Measurements from ENCODE around the gene RBMS3.

Gene RBMS3

GRCh38 chr3:29275309-29275708, 5.6 kb upstream of the RBMS3 start:
- in situ Hi-C loops (cut with MboI; ENCODE audit: low sequenced_read_pairs) = no loop called here

GRCh38 chr3:29277249-29277648, 3.6 kb upstream of the RBMS3 start:
- in situ Hi-C loops (cut with MboI; ENCODE audit: low sequenced_read_pairs) = no loop called here

- in situ Hi-C loops (cut with MboI; ENCODE audit: low sequenced_read_pairs) = no loop called here
Measured at GRCh38 chr3:29279286-29279685, 1.6 kb upstream of the RBMS3 start.

- in situ Hi-C loops (cut with MboI; ENCODE audit: low sequenced_read_pairs) = no loop called here
Measured at GRCh38 chr3:29279806-29280205, 1.1 kb upstream of the RBMS3 start.

- in situ Hi-C loops (cut with MboI; ENCODE audit: low sequenced_read_pairs) = no loop called here
Measured at GRCh38 chr3:29281094-29281343, 148 bp downstream of the RBMS3 start.

- in situ Hi-C loops (cut with MboI; ENCODE audit: low sequenced_read_pairs) = no loop called here
Measured at GRCh38 chr3:29281344-29282241, 722 bp downstream of the RBMS3 start.

- in situ Hi-C loops (cut with MboI; ENCODE audit: low sequenced_read_pairs) = no loop called here
Measured at GRCh38 chr3:29282427-29283230, 1.8 kb downstream of the RBMS3 start.

GRCh38 chr3:29283231-29284119, 2.6 kb downstream of the RBMS3 start:
- in situ Hi-C loops (cut with MboI; ENCODE audit: low sequenced_read_pairs) = no loop called here

- in situ Hi-C loops (cut with MboI; ENCODE audit: low sequenced_read_pairs) = no loop called here
Measured at GRCh38 chr3:29284497-29284896, 3.6 kb downstream of the RBMS3 start.

- in situ Hi-C loops (cut with MboI; ENCODE audit: low sequenced_read_pairs) = no loop called here
Measured at GRCh38 chr3:29285471-29286071, 4.7 kb downstream of the RBMS3 start.

- in situ Hi-C loops (cut with MboI; ENCODE audit: low sequenced_read_pairs) = no loop called here
Measured at GRCh38 chr3:29286478-29287240, 5.8 kb downstream of the RBMS3 start.

GRCh38 chr3:29290596-29290995, 9.7 kb downstream of the RBMS3 start:
- in situ Hi-C loops (cut with MboI; ENCODE audit: low sequenced_read_pairs) = no loop called here

GRCh38 chr3:29291260-29291981, 10.6 kb downstream of the RBMS3 start:
- in situ Hi-C loops (cut with MboI; ENCODE audit: low sequenced_read_pairs) = no loop called here

GRCh38 chr3:29291982-29292363, 11.1 kb downstream of the RBMS3 start:
- in situ Hi-C loops (cut with MboI; ENCODE audit: low sequenced_read_pairs) = no loop called here

GRCh38 chr3:29293421-29293820, 12.6 kb downstream of the RBMS3 start:
- in situ Hi-C loops (cut with MboI; ENCODE audit: low sequenced_read_pairs) = no loop called here

- in situ Hi-C loops (cut with MboI; ENCODE audit: low sequenced_read_pairs) = no loop called here
Measured at GRCh38 chr3:29297998-29298397, 17.1 kb downstream of the RBMS3 start.

- in situ Hi-C loops (cut with MboI; ENCODE audit: low sequenced_read_pairs) = no loop called here
Measured at GRCh38 chr3:29301332-29302019, 20.6 kb downstream of the RBMS3 start.

GRCh38 chr3:29302619-29303018, 21.7 kb downstream of the RBMS3 start:
- in situ Hi-C loops (cut with MboI; ENCODE audit: low sequenced_read_pairs) = no loop called here

GRCh38 chr3:29307295-29307694, 26.4 kb downstream of the RBMS3 start:
- in situ Hi-C loops (cut with MboI; ENCODE audit: low sequenced_read_pairs) = no loop called here
